Measurements from ENCODE around the gene EML3. TPM values are rescaled to one million over a fixed set of nuclear protein-coding genes. Genes with fewer than 3 reads are reported as not detected.
A peak's percentile ranks its signal among the peaks of the same experiment; 100 is the strongest.

EML3 gene
- polyA plus RNA-seq, 1 donor from 2014 or later = 0.38 TPM

DNA sequence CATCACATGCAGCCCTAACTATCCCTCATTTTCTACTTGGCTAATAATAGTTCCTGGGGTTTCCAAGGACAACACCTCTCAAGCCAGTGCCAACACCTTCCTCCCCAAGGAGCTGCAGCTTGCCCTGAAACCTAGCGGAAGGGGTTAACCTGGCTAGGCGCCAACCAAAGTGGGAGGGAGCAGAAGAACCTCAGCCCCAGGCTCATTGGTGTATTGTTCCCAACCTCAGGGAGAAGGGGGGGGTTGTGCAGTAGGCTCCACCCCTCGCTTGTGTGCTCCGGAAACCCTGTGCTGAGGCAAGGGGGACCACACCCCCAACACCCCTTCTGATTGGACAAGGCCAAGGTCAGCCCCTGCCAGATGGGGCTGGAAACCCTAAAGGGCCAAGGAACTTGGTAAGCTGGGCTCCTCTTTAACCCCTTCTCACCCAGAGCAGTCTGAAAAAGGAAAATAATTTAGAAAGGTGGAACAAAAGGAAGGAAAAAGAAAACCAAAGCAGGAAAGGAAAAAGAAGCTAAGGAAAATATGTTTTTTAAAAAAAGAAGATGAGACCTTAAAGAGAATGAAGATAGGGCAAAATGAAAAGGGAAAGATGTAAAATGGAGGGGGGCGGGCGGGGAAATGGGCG is 13.4 kb downstream of the EML3 start (continued):
- TF ChIP-seq TAF1 (IDR thresholded peaks at IDR 0.05; ENCODE audit: low read depth) (no peak), POLR2AphosphoS5 (IDR thresholded peaks at IDR 0.05) (no peak)

DNA sequence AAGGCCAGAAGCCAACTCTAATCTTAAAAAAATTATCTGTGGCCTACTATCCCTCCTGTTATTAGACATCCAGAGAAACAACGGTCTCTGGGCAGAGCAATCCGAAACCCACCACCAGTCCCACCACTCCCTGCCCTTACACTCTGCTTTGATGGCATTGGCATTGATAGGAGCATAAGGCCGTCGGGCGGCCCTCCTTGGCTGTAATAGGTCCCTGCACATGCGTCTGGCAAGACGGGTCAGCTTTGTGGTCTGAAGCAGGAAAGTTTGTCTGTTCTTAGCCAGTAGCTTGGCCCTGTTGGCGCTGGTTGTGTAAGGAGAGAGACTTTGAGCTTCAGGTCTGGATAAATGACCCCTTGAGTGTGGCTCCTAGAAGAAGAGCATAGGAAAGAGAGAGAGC is 17.5 kb downstream of the EML3 start:
- H4K20me1 ChIP-seq (ENCODE audit: insufficient read depth) = no peaks in the 10 kb centered on the region
- no peak overlapping the region for H3K9ac ChIP-seq (ENCODE audit: low read length)
- H3K4me3 ChIP-seq (ENCODE audit: low read length) = no peak overlapping the region
- H3K27ac ChIP-seq (ENCODE audit: low read length) = no peak overlapping the region
- H3K9me3 ChIP-seq (ENCODE audit: low read length) = no peaks in the 10 kb centered on the region
- no peaks in the 10 kb centered on the region for H3K9me2 ChIP-seq (ENCODE audit: insufficient read depth, low read length)
- no peak overlapping the region for H3K4me2 ChIP-seq (ENCODE audit: low read length)
- no peaks in the 10 kb centered on the region for H3K27me3 ChIP-seq (ENCODE audit: insufficient read depth, low read depth, low read length)
- TF ChIP-seq SMC3 (conservative IDR thresholded peaks at IDR 0.05; ENCODE audit: poor library complexity) (no peak), RAD21 (conservative IDR thresholded peaks at IDR 0.05) (no peak), EZH2 (IDR thresholded peaks at IDR 0.05; ENCODE audit: borderline replicate concordance, insufficient read depth, low read length, poor library complexity, severe bottlenecking) (no peak), MXI1 (conservative IDR thresholded peaks at IDR 0.05; ENCODE audit: poor library complexity, severe bottlenecking) (no peak)
- TF ChIP-seq, protein P1, sequence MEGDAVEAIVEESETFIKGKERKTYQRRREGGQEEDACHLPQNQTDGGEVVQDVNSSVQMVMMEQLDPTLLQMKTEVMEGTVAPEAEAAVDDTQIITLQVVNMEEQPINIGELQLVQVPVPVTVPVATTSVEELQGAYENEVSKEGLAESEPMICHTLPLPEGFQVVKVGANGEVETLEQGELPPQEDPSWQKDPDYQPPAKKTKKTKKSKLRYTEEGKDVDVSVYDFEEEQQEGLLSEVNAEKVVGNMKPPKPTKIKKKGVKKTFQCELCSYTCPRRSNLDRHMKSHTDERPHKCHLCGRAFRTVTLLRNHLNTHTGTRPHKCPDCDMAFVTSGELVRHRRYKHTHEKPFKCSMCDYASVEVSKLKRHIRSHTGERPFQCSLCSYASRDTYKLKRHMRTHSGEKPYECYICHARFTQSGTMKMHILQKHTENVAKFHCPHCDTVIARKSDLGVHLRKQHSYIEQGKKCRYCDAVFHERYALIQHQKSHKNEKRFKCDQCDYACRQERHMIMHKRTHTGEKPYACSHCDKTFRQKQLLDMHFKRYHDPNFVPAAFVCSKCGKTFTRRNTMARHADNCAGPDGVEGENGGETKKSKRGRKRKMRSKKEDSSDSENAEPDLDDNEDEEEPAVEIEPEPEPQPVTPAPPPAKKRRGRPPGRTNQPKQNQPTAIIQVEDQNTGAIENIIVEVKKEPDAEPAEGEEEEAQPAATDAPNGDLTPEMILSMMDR (IDR thresholded peaks at IDR 0.05; ENCODE audit: poor library complexity, severe bottlenecking) = no peak
- H3K36me3 ChIP-seq (ENCODE audit: insufficient read depth, low read length) = peaks cover 7% of the 10 kb centered on the region
- peaks cover 23% of the 10 kb centered on the region for H3K79me2 ChIP-seq (replicated peaks; ENCODE audit: insufficient read depth, low read length)
- H3F3A ChIP-seq (ENCODE audit: insufficient read depth, low read length, poor library complexity, severe bottlenecking) = peaks cover 7% of the 10 kb centered on the region
- no peak overlapping the region for H2AFZ ChIP-seq (ENCODE audit: low read depth, low read length)

DNA sequence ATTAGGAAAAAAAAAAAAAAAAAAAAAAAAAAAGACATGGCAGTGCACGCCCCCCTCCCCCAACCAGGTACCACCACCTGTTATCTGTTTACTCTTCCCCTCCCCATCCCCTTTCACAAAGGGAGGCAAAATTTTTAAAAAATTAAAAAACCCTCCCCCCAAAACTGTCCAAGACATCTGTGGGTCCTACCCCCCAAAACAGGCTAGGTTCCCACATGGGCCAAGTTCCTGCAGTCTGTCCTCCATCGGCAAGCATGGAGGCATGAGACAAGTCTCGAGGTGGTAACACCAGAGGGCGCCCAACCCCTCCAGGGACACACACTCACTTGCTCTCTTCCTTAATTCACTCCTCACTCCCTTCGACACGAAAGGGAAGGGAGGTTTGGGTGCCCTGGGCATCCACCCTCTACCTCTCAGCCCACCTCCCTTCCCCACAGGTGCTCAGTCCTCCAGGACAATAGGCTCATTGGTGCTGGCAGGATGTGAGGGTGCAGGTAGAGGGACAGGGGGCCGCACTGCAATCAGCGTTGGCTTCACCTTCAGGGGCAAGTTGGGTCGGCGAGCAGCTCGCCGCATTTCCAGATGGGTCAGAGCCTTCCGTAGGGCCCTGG is 19.0 kb downstream of the EML3 start:
- no peak overlapping the region for H3K9ac ChIP-seq (ENCODE audit: low read length)
- H4K20me1 ChIP-seq (ENCODE audit: insufficient read depth) = no peaks in the 10 kb centered on the region
- H2AFZ ChIP-seq (ENCODE audit: low read depth, low read length) = no peak overlapping the region
- H3K36me3 ChIP-seq (ENCODE audit: insufficient read depth, low read length) = peaks cover 7% of the 10 kb centered on the region
- TF ChIP-seq RAD21 (conservative IDR thresholded peaks at IDR 0.05) = peak; percentile 22
- no peak for TF ChIP-seq TAF1 (IDR thresholded peaks at IDR 0.05; ENCODE audit: low read depth)
- peak; percentile 47 for TF ChIP-seq SMC3 (conservative IDR thresholded peaks at IDR 0.05; ENCODE audit: poor library complexity)
- TF ChIP-seq POLR2AphosphoS5 (IDR thresholded peaks at IDR 0.05) = no peak
- TF ChIP-seq, protein P1 (IDR thresholded peaks at IDR 0.05; ENCODE audit: poor library complexity, severe bottlenecking) = peak; percentile 47
- no peak overlapping the region for H3K4me2 ChIP-seq (ENCODE audit: low read length)
- no peak overlapping the region for H3K27ac ChIP-seq (ENCODE audit: low read length)
- H3F3A ChIP-seq (ENCODE audit: insufficient read depth, low read length, poor library complexity, severe bottlenecking) = peaks cover 7% of the 10 kb centered on the region
- no peaks in the 10 kb centered on the region for H3K9me3 ChIP-seq (ENCODE audit: low read length)
- H3K27me3 ChIP-seq (ENCODE audit: insufficient read depth, low read depth, low read length) = no peaks in the 10 kb centered on the region
- peaks cover 16% of the 10 kb centered on the region for H3K79me2 ChIP-seq (replicated peaks; ENCODE audit: insufficient read depth, low read length)
- no peaks in the 10 kb centered on the region for H3K9me2 ChIP-seq (ENCODE audit: insufficient read depth, low read length)
- H3K4me3 ChIP-seq (ENCODE audit: low read length) = no peak overlapping the region
